Panc1 (cell line): ENCODE results near the gene SMCHD1.
"Not testable (repeated sequence)": the region's sequence is repeated elsewhere in the genome, so short reads cannot be mapped to it uniquely, and the experiment has no call there.

Experiments
- CTCF ChIP-seq: fragments of 450-650 bp; IDR thresholded peaks from 2 replicates; pipeline ENCODE4 v1.5.1; 2017; ENCODE audit warnings: mild to moderate bottlenecking
- POLR2AphosphoS5 ChIP-seq: IDR thresholded peaks from 2 replicates; pipeline ENCODE4 v1.6.1; 2012; ENCODE audit warnings: mild to moderate bottlenecking, low read depth, low read length, moderate library complexity
- SIN3A ChIP-seq: IDR thresholded peaks from 2 replicates; pipeline ENCODE4 v1.6.1; 2012; ENCODE audit warnings: low read depth, mild to moderate bottlenecking, low read length, moderate library complexity, borderline replicate concordance; ENCODE audit not compliant: insufficient read depth
- TCF7L2 ChIP-seq: IDR thresholded peaks from 2 replicates; pipeline ENCODE4 v1.6.1; 2011; ENCODE audit warnings: mild to moderate bottlenecking, low read depth, low read length, inconsistent platforms

GRCh38 chr18:2740082-2740481 is 84.6 kb downstream of the SMCHD1 start:
- TF ChIP-seq CTCF, POLR2AphosphoS5, TCF7L2, SIN3A: not testable (repeated sequence)
